HG03571 (cell line): Measurements from ENCODE around the gene MON2.
"Not testable (repeated sequence)": the region's sequence is repeated elsewhere in the genome, so short reads cannot be mapped to it uniquely, and the experiment has no call there.

Experiments
- ATAC-seq: cut with Tn5 transposase; IDR thresholded peaks from one replicate; pipeline ENCODE4 v1.9.1; 2021; ENCODE audit not compliant: unreplicated experiment

MON2 gene

DNA sequence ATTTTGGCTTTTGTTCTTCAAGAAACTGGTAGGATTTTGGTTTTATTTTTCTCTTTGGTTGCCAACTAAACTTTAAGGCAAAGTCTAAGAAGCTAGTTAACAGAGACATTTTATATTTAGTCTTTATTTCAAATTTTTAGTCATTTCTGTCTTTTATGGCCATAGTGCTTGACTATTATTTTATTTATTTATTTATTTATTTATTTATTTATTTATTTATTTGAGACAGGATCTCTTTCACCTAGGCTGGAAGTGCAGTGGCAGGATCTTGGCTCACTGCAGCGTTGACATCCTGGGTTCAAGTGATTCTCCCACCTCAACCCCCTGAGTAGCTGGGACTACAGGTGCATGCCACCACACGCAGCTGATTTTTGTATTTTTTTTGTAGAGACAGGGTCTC lies 3.1 kb downstream of the MON2 start:
- ATAC-seq, result no peak

GRCh38 chr12:62471734-62472133 lies 5.1 kb downstream of the MON2 start:
- ATAC-seq, result no peak

- ATAC-seq, result no peak
Measured at GRCh38 chr12:62472472-62472871, 5.8 kb downstream of the MON2 start.

DNA sequence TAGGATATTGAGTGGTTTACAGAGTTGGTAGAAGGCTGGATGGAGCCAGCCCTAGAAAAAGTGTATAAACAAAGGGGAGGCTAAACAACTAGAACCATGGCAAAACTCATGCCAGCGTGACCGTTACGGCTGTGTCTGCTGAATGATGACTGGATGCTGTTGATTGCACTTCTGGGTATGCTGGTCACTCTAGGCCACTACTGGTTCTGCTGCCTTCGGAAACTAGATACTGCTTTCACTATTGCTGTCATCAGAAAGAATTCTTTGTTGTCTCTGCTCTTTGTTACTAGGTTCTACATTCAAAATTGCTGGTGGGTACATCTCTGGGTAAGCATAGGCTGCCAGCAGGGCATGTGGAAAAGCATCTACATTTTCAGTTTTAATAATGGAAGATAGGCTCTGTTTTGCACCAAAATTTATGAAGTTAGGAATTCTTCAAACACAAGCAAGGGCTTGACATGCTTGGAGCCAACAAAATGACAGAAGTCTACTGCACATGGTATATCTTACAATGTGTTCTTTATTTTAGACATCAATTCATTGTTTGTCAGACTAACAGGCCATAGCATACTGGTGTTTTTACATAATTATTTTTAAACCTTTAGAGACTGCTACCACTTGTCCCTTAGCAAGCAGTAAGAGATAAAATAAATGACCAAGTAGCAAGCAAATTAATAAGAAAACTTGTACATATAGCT lies 15.4 kb downstream of the MON2 start:
- ATAC-seq, result peak; percentile 49

GRCh38 chr12:62482769-62483168 lies 16.1 kb downstream of the MON2 start:
- ATAC-seq, result no peak

DNA sequence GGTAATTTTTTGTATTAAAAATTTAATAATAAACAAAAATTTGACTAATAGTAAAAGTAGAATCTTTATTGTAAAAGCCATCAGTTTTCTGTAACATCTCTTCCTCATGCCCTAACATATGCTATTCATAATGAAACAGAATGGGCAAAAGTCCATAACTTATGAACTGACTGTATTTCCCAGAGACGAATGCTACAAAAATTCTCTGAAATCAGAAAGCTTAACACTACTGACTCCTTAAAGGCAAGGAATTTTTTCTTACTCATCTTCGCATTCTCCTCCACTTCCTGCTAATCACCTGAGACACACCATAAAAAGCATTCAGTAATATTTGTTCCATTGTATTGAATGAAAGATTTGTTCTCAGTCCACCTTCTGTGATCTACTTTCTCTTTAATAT lies 17.6 kb downstream of the MON2 start:
- no peak for ATAC-seq

DNA sequence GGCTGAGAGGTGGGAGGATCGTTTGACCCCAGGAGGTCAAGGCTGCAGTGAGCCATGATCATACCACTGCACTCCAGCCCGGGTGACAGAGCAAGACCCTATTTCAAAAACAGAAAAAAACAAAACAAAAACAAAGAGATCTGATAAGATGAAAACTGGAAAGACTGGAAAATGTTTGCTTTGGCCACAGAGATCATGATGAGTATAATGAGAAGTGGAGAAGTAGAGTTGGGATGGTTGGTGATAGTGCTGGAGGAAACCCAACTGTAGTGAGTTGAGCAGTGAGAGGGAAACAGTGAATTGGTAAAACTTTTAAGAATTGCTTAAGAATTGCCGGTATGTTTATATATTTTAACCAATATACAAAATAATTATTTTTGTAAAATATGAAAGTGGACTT lies 39.2 kb downstream of the MON2 start:
- no peak for ATAC-seq

GRCh38 chr12:62512901-62513300 lies 46.3 kb downstream of the MON2 start:
- no peak for ATAC-seq

- not testable (repeated sequence) for ATAC-seq
Measured at GRCh38 chr12:62514080-62514479, 47.5 kb downstream of the MON2 start.

DNA sequence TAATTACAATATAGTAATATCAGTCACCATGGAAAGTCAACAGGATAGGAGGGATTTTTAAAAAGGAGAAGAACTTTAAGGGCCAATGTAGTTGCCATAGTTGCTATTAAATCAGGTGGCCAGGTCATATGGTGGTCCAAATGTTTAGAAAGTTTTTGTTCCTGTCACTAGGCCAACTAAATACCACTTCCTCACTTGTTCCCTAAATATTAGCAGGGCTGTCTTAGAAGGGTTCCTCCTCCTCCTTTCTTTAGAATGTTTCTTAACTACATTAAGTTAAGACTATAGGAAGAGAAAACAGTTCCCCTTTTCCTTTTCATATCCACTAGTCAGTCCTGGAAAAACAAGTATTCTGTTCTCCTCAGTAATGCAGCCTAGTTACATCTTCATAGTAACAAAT lies 50.3 kb downstream of the MON2 start:
- ATAC-seq, result no peak

- no peak for ATAC-seq
Measured at GRCh38 chr12:62517887-62518286, 51.3 kb downstream of the MON2 start.

GRCh38 chr12:62519043-62519442 lies 52.4 kb downstream of the MON2 start:
- no peak for ATAC-seq

DNA sequence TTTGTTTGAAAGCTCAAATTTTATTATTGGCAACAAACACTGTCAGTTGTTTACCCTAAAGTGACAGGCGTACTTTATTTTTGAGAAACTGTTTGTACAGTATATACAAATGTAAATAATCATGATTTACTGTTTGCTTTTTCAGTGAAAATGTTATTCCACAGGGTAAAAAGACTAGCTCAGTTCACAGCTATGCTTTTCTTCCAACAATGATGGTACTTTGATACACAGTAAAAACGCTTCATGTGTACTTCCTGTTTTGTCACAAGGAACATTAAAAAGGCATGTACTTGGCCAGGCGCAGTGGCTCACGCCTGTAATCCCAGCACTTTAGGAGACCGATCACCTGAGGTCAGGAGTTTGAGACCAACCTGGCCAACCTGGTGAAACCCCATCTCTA lies 53.7 kb downstream of the MON2 start:
- no peak for ATAC-seq

- no peak for ATAC-seq
Measured at GRCh38 chr12:62522984-62523383, 56.4 kb downstream of the MON2 start.

GRCh38 chr12:62523619-62524018 lies 57.0 kb downstream of the MON2 start:
- ATAC-seq, result no peak

DNA sequence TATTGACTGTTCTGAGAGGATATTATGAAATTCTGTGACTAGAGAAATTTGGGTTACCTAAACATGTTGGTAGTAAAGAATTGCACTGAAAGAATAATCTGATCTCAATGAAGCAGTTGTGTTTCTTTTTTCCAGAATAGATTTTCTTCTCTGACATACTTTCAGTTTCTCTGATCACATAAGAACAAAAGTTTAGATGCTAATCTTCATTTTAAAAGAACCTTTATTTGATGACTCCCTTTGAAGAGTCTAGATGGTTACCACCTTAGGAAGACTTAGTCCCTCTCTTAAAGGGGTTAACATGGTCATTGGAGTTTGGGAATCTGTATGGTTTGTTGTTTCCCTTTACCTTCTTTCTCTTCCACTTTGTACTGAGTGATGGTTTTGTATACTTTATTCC lies 58.6 kb downstream of the MON2 start:
- ATAC-seq, result no peak

DNA sequence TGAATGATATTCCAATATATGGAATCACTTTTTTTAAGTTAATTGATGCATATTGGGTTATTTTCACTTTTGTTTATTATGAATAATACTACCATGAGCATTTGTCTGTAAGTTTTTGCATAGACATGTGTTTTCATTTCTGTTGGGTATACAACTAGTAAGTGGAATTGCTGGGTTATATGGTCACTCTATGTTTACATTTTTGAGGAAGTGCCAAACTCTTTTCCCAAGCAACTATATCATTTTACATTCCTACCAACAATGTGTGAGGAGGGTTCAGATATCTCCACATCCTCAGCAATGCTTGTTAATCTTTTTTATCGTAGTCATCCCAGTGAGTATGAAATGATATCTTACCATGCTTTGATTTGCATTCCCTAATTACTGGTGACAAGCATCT lies 64.0 kb downstream of the MON2 start:
- no peak for ATAC-seq

DNA sequence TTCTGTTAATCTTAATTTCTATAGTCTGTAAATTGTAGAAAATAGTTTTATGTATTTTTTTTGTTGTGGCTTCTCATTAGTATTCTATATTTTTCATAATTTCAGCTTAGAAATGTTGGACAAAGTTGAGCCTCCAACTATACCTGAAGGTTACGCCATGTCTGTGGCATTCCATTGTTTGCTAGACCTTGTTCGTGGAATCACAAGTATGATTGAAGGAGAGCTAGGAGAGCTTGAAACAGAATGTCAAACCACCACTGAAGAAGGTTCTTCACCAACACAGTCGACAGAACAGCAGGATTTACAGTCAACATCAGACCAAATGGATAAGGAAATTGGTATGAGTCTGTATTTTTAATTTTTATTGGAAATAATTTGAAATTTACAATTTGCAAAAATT lies 65.7 kb downstream of the MON2 start:
- no peak for ATAC-seq

- peak; percentile 19 for ATAC-seq
Measured at GRCh38 chr12:62533087-62533754, 66.6 kb downstream of the MON2 start.

DNA sequence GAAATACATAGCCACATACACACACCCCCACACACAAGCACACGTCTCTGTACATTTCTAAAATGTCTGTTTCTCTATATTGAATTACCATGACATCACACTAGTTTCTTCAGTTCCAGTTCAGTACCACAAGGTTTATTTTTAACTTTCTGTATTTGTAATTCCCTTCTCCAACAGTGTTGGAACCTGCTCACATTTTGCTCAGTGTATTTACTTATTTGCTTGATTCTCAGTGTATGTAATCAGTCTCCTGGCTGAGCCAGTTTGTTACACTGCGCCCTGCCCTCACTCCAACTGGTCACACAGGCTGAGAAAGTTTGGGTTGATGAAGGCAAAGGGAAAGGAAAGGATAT lies 67.1 kb downstream of the MON2 start:
- peak; percentile 48 for ATAC-seq

GRCh38 chr12:62536546-62536945 lies 69.9 kb downstream of the MON2 start:
- no peak for ATAC-seq

GRCh38 chr12:62537551-62537950 lies 70.9 kb downstream of the MON2 start:
- ATAC-seq, result no peak

DNA sequence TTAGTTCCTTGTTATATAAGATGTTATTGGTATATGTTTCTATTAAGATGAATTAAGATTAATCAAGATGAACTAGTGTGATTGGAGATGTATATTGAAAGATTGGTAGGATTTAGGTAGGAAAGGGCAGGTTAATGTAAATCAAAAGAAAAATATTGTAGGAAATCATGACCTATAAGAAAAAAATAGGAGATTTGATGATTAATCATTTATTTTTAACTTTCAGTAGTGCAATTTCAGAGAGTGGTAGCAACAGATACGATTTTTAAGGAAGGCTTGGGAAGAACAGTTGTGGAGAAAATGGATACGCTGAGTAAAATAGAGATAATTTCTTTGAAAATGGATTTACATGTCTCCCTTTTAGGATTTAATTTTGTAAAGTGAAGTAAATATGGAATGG lies 73.7 kb downstream of the MON2 start:
- ATAC-seq, result no peak
